ENCODE measurements around the gene NADK2. TPM values are rescaled to one million over a fixed set of nuclear protein-coding genes. Genes with fewer than 3 reads are reported as not detected.
A peak's percentile ranks its signal among the peaks of the same experiment; 100 is the strongest.
"Not testable (repeated sequence)": the region's sequence is repeated elsewhere in the genome, so short reads cannot be mapped to it uniquely, and the experiment has no call there.

The NADK2 gene, protein sequence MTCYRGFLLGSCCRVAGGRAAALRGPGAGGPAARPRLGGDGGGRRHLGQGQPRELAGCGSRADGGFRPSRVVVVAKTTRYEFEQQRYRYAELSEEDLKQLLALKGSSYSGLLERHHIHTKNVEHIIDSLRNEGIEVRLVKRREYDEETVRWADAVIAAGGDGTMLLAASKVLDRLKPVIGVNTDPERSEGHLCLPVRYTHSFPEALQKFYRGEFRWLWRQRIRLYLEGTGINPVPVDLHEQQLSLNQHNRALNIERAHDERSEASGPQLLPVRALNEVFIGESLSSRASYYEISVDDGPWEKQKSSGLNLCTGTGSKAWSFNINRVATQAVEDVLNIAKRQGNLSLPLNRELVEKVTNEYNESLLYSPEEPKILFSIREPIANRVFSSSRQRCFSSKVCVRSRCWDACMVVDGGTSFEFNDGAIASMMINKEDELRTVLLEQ
- 23.7 and 38.4 TPM in 2 replicates for total RNA-seq (2014; rRNA removed; shearing (Covaris generic); ENCODE audit: low replicate concordance)

GRCh38 chr5:36241631-36242533 is at the start of gene NADK2:
TSS of gene NADK2 (minus strand) at chr5:36241925. CDS start at chr5:36241798, 127 bp downstream.
- in situ Hi-C loops (cut with HindIII; ENCODE audit: low pct_unique_long_range_greater_than_20kb, low sequenced_read_pairs) = no loop called here

DNA sequence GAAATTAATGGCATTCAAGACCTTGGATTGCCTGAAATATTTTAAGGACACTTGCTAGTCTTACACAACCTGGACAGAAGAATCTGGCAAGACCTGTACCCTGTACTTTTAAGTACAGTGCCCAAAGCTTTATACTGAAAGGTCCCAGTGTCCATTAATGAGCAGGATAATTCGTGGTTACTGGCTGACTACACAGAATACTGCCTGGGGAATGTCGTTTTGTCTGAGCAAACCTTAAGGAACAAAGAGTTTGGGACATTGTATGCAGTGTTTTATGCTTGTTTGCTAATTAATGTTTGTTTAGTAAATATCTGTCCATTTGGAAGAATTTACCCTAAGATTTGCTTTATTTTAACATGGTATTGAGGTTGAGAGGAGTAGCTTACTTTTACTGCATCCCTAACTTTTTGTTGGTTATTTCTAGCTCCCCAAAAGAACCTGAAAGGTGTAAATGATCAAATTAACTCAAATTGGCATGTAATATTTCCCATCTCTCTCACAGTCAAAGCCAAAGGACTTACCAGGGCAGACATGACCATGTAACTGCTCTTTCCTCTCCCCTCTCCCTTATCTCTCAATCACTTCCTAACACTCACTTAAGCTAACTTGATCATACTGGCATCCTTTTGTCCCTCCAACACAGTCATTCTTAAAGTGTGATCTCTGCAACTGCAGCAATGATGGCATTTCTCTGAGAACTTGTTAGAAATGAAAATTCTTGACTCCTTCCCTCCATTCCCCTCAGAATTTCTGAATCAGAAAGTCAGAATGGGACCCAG is 44.3 kb upstream of the NADK2 start:
- in situ Hi-C loops (cut with HindIII; ENCODE audit: low pct_unique_long_range_greater_than_20kb, low sequenced_read_pairs) = no loop called here
- DNase-seq (ENCODE audit: low read depth) = no peak

More at GRCh38 chr5:36241631-36242533, at the start of gene NADK2:
- peak; percentile 99 for DNase-seq (ENCODE audit: low read depth)

DNA sequence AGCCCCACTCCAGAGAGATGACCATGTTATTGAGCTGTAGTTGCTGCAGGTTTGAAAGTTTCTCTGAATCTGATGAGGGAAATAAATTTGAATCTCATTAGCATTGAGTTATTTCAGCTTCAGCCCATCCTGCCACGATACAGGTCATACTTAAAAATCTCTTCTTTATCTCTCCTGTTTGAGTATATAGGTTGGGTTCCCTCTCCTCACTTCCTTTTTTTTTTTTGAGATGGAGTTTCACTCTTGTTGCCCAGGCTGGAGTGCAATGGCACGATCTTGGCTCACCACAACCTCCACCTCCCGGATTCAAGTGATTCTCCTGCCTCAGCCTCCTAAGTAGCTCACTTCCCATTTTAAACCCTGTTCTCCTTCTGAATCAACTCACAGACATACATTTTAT is 42.0 kb upstream of the NADK2 start:
- DNase-seq (ENCODE audit: low read depth); in situ Hi-C loops (cut with HindIII; ENCODE audit: low pct_unique_long_range_greater_than_20kb, low sequenced_read_pairs): not testable (repeated sequence)

DNA sequence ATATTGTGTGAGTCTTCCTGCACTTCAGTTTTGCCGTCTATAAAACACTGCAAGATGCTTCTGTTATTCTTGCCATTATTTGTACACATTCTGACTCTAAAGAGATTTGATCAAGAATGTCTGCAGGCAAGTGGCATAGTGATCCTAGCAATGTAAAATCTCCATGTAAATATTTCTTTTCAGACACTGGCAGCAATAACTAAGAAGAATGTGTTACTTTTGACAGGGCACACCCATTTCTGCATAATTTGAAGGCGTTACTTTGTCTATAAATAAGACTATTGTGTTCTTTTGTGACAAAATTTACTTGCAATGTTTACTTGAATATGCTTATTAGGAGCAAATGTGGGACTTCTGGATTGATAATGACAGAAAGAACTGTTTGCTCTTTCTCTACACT is 39.9 kb upstream of the NADK2 start:
- no peak for DNase-seq (ENCODE audit: low read depth)
- in situ Hi-C loops (cut with HindIII; ENCODE audit: low pct_unique_long_range_greater_than_20kb, low sequenced_read_pairs) = no loop called here

- no peak for DNase-seq (ENCODE audit: low read depth)
- in situ Hi-C loops (cut with HindIII; ENCODE audit: low pct_unique_long_range_greater_than_20kb, low sequenced_read_pairs) = no loop called here
Measured at GRCh38 chr5:36279054-36279698, 37.5 kb upstream of the NADK2 start.

DNA sequence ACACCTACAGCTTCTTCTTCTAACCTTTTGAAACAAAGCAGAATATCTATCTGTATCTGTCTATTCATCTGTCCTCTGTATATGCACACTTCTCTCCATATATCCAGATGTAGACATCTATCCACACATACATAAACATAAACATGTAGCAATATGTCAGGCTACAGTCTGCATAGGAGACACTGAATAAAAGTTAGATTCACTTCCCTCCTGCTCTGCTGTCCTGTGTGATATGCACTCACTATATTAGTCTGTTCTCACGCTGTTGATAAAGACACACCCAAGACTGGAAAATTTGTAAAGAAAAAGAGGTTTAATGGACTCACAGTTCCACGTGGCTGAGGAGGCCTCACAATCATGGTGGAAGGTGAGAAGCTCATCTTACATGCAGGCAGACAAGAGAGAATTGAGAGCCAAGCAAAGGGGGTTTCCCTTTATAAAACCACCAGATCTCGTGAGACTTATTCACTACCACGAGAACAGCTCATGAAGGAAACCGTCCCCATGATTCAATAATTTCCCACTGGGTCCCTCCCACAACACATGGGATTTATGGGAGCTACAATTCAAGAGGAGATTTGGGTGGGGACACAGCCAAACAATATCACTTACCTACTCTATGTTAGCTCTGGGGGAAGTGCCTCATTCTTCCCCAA is 35.9 kb upstream of the NADK2 start:
- no peak for DNase-seq (ENCODE audit: low read depth)
- in situ Hi-C loops (cut with HindIII; ENCODE audit: low pct_unique_long_range_greater_than_20kb, low sequenced_read_pairs) = no loop called here

DNA sequence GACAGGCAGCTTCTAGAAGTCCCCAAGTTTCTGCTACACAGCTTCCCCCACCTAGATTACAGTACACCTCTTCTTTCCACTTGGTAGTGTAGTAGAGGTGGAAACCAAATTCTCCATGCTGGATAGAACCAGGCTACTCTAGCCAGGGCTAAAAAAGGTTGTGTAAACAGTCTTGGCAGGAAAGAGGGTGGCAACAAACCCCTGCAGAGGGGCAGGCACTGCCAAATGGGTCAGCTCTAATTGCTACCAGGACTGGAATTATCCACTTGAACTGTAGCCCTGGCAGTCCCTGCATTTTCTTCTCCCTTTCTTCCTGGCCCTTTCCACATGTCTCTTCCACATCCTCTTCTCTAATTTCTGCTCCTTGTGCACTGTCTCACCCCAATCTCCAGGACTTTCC is 35.1 kb upstream of the NADK2 start:
- in situ Hi-C loops (cut with HindIII; ENCODE audit: low pct_unique_long_range_greater_than_20kb, low sequenced_read_pairs) = no loop called here
- DNase-seq (ENCODE audit: low read depth) = no peak

DNA sequence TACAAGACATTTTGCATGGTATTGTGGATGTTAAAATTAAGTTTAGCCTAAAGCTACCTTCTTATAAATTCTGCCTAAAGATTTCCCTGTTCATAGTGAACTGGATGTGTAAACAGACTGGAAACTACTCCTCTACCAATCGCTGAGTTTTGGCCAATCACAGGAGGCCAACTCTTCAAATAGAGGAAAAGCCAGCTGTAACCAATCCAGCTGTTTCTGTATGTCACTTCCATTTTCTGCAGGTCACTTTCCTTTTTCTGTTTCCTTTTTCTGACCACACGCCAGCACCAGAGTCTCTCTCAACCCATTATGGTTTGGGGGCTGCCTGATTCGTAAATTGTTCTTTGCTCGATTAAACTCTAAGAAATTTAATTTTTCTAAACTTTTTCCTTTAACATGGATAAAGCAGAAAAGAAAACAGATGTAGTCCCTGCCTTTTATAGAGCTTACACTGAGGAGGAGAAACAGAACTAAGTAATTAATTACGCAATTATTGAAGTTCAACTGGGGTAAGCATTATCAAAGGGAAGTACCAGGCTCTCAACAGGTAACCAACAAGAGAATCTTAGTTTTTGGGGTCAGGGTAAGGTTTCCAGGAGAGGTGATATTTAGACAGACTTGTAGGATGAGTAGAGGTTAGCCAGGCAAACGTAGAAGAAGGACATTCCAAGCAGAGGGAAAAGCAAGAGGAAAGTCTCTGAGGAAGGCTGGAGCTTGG is 32.2 kb upstream of the NADK2 start:
- no peak for DNase-seq (ENCODE audit: low read depth)
- in situ Hi-C loops (cut with HindIII; ENCODE audit: low pct_unique_long_range_greater_than_20kb, low sequenced_read_pairs) = no loop called here

DNA sequence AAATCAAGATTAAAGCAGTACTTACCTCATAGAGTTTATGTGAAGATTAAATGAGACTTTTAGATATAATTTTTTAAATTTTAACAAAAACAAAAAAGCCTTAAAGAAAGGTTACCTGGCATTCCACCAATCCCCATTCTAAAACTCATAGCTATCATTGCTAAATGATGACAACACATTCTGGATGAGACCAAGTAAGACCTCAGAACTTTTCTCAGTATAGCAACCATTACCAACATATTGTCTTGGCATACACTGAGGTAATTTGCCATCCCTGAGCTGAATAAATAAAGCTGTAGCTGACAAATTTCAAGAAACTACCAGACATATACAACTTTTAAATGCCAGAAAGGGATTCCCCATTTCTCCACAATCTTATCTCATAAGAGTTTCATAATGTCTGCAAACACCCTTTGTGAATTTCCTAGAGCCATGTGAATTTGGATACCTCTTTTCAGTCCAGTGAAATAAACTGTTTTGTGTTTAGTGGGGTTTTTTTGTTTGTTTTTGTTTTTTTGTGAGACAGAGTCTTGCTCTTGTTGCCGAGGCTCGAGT is 30.5 kb upstream of the NADK2 start:
- in situ Hi-C loops (cut with HindIII; ENCODE audit: low pct_unique_long_range_greater_than_20kb, low sequenced_read_pairs) = no loop called here
- DNase-seq (ENCODE audit: low read depth) = no peak

- DNase-seq (ENCODE audit: low read depth) = no peak
- in situ Hi-C loops (cut with HindIII; ENCODE audit: low pct_unique_long_range_greater_than_20kb, low sequenced_read_pairs) = no loop called here
Measured at GRCh38 chr5:36270876-36271575, 29.3 kb upstream of the NADK2 start.

GRCh38 chr5:36270175-36270574 is 28.4 kb upstream of the NADK2 start:
- in situ Hi-C loops (cut with HindIII; ENCODE audit: low pct_unique_long_range_greater_than_20kb, low sequenced_read_pairs) = no loop called here
- no peak for DNase-seq (ENCODE audit: low read depth)

DNA sequence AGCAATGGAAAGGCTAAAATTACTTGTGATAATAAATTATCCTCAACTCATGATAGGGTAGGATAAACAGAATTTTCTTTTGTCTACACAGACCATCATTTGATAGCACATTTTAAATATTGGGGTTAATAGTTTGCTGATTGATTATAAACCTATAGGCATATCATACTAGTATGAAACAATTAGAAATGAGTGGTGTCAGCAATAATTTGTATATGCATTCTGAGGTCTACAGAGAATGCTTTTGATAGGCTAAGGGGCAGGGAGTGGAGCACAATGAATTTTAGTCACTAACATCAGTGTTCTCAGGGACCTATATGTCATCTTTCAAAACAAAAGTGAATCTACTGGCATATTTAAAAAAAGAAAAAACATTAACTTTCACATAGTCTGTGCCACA is 27.8 kb upstream of the NADK2 start:
- DNase-seq (ENCODE audit: low read depth) = no peak
- in situ Hi-C loops (cut with HindIII; ENCODE audit: low pct_unique_long_range_greater_than_20kb, low sequenced_read_pairs) = no loop called here

- no peak for DNase-seq (ENCODE audit: low read depth)
- in situ Hi-C loops (cut with HindIII; ENCODE audit: low pct_unique_long_range_greater_than_20kb, low sequenced_read_pairs) = no loop called here
Measured at GRCh38 chr5:36267905-36268304, 26.2 kb upstream of the NADK2 start.

DNA sequence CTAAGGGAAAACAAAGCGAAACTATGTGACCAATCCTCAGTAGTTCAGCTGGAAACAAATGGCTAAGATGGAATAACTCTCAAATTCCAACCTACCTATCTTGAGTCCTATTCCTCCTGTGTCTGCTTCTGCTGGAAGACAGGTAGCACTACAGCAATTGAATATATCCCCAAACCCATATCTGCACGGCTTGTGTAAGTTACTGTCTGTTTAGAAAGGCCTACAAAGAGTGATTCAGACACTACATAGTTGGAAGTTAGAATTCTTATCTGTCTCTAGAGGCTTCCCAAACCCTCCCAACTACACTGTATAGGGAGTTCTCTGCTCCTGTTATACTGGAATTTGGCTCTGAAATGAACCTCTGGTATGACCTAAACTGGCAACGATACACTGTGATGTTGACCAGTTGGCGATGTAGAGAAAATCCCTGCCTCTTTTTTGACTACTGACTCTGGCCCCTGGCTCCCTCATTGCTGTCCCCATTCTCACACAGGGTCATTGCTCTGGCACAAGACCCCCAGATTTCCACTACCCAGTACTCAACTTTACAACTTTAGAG is 22.6 kb upstream of the NADK2 start:
- in situ Hi-C loops (cut with HindIII; ENCODE audit: low pct_unique_long_range_greater_than_20kb, low sequenced_read_pairs) = no loop called here
- no peak for DNase-seq (ENCODE audit: low read depth)

- in situ Hi-C loops (cut with HindIII; ENCODE audit: low pct_unique_long_range_greater_than_20kb, low sequenced_read_pairs) = no loop called here
- no peak for DNase-seq (ENCODE audit: low read depth)
Measured at GRCh38 chr5:36261186-36261585, 19.5 kb upstream of the NADK2 start.

DNA sequence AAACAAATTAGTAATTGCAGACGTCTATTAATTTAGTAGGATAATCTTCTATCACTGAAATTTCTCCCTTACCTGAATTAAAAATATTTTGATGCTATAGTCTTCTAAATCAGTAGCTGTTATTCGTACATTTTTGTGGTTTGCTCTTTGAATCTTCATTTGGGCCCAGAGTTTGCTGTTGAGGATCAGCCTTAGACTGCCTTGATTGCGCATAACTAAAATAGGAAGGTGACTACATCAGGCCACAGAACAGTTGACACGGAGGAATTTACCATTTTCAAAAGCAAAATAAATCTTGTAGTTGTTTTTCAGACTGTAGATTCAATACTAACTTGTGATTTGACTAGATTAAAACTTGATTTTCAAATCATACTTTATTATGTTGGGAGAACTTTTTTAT is 11.8 kb upstream of the NADK2 start:
- DNase-seq (ENCODE audit: low read depth) = no peak
- in situ Hi-C loops (cut with HindIII; ENCODE audit: low pct_unique_long_range_greater_than_20kb, low sequenced_read_pairs) = no loop called here
